UCSD-AML1 (cell line): ENCODE results near the gene RSBN1.
"Not testable (repeated sequence)": the region's sequence is repeated elsewhere in the genome, so short reads cannot be mapped to it uniquely, and the experiment has no call there.

Source experiments
- DNase-seq: peaks from one replicate; lab custom pipeline; 2025; ENCODE audit not compliant: unreplicated experiment; lab: John Stamatoyannopoulos, UW

RSBN1 gene

GRCh38 chr1:113749402-113749801 lies 62.9 kb downstream of the RSBN1 start:
- DNase-seq, result no peak

DNA sequence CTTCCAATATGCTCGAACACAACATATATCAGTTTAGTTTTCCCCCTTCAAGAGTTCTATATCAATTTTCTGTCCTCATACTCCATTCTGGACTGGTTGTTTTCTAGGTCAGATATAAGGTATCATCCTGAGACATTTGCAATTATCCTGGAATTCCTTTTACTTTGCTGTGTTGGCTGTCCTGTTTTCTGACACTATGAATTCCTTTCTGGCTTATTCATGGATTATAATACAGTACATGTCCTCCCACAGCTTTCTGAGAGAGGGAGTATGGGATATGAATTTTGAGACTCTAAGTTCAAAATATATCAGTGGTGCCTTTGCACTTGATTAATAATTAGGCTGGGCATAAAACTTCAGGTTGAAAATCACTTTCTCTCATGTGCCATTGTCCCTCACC lies 64.9 kb downstream of the RSBN1 start:
- DNase-seq, result no peak

DNA sequence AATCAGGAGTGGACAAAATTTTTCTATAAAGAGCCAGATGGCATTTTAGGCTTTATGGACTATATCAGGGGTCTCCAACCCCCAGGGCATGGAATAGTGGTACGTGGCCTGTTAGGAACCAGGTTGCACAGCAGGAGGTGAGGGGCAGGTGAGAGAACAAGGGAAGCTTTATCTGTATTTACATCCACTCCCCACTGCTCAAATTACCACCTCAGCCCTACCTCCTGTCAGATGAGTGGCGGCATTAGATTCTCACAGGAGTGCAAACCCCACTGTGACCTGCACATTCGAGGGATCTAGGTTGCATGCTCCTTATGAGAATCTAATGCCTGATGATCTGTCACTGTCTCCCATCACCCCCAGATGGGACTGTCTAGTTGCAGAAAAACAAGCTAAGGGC lies 66.9 kb downstream of the RSBN1 start:
- no peak for DNase-seq

GRCh38 chr1:113744114-113744513 lies 68.2 kb downstream of the RSBN1 start:
- no peak for DNase-seq

DNA sequence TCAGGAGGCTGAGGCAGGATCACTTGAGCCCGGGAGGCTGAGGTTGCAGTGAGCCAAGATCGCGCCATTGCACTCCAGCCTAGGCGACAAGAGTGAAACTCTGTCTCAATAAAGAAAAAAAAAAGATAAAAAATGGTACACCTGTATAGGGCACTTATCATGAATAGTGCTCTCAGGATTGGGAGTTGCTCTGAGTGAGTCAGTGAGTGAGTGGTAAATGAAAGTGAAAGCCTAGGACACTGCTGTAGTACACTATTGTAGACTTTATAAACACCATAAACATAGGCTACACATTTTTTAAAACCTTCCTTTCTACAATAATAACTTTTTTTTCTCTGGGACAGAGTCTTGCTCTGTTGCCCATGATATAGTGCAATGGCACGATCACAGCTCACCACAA lies 69.8 kb downstream of the RSBN1 start:
- DNase-seq, result no peak

- DNase-seq, result no peak
Measured at GRCh38 chr1:113734357-113735055, 77.8 kb downstream of the RSBN1 start.

DNA sequence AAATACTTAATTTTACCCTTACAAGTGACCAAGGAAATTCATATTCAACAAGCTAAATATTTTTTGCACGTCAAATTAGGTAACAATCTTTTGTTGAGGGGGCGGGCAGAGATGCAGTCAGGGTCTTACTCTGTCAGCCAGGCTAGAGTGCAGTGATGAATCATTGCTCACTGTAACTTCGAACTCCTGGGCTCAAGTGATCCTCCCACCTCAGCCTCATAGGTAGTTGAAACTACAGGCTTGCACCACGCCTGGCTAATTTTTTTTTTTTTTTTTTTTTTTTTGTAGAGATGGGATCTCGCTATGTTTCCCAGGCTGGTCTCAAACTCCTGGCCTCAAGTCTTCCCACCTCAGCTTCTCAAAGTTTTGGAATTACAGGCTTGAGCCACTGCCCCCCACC lies 79.5 kb downstream of the RSBN1 start:
- no peak for DNase-seq

- no peak for DNase-seq
Measured at GRCh38 chr1:113721010-113721409, 91.3 kb downstream of the RSBN1 start.

DNA sequence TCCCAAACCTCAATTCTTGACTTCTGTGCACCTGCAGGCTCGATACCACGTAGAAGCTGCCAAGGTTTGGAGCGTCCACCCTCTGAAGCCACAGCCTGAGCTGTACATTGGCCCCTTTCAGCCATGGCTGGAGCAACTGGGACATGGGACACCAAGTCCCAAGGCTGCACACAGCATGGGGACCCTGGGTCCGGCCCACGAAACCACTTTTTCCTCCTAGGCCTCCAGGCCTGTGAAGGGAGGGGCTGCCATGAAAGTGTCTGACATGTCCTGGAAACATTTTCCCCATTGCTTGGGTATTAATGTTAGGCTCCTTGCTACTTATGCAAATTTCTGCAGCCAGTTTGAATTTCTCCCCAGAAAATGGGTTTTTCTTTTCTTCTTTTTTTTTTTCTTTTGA lies 93.7 kb downstream of the RSBN1 start:
- not testable (repeated sequence) for DNase-seq

DNA sequence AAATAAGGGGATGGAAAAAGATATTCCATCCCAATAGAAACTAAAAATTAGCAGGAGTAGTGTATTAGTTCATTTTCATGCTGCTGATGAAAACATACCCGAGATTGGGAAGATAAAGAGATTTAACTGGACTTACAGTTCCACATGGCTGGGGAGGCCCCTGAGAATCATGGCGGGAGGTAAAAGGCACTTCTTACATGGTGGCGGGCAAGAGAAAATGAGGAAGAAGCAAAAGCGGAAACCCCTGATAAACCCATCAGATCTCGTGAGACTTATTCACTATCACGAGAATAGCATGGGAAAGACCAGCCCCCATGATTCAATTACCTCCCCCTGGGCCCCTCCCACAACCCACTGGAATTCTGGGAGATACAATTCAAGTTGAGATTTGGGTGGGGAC lies 94.8 kb downstream of the RSBN1 start:
- not testable (repeated sequence) for DNase-seq

- no peak for DNase-seq
Measured at GRCh38 chr1:113714606-113715269, 97.5 kb downstream of the RSBN1 start.
